IPS-18c (cell line): ENCODE results near the gene FNBP1.

Experiments
- H3K4me3 ChIP-seq: 2 replicates; pipeline ENCODE4 v1.7.0; 2013; ENCODE audit warnings: low read depth, mild to moderate bottlenecking, low read length, moderate library complexity; ENCODE audit not compliant: insufficient read depth
- H3K9me3 ChIP-seq: one replicate; pipeline ENCODE4 v1.6.1; 2013; ENCODE audit warnings: mild to moderate bottlenecking, low read length, moderate library complexity; ENCODE audit not compliant: control insufficient read depth, insufficient read depth

Gene FNBP1

GRCh38 chr9:129869585-129870501 lies 173.1 kb downstream of the FNBP1 start:
- H3K9me3 ChIP-seq: no peaks in the 10 kb centered on the region
- no peak overlapping the region for H3K4me3 ChIP-seq

- no peaks in the 10 kb centered on the region for H3K9me3 ChIP-seq
- H3K4me3 ChIP-seq: no peak overlapping the region
Measured at GRCh38 chr9:129868872-129869486, 174.0 kb downstream of the FNBP1 start.

GRCh38 chr9:129868023-129868871 lies 174.7 kb downstream of the FNBP1 start:
- Histone ChIP-seq H3K4me3 (no peak overlapping the region), H3K9me3 (no peaks in the 10 kb centered on the region)

GRCh38 chr9:129867136-129868022 lies 175.6 kb downstream of the FNBP1 start:
- no peak overlapping the region for H3K4me3 ChIP-seq
- no peaks in the 10 kb centered on the region for H3K9me3 ChIP-seq

- no peaks in the 10 kb centered on the region for H3K9me3 ChIP-seq
- no peak overlapping the region for H3K4me3 ChIP-seq
Measured at GRCh38 chr9:129866394-129867135, 176.4 kb downstream of the FNBP1 start.

- no peak overlapping the region for H3K4me3 ChIP-seq
- H3K9me3 ChIP-seq: no peaks in the 10 kb centered on the region
Measured at GRCh38 chr9:129865668-129866320, 177.2 kb downstream of the FNBP1 start.

GRCh38 chr9:129864991-129865647 lies 177.9 kb downstream of the FNBP1 start:
- no peak overlapping the region for H3K4me3 ChIP-seq

GRCh38 chr9:129863059-129863690 lies 179.8 kb downstream of the FNBP1 start:
- H3K9me3 ChIP-seq: no peaks in the 10 kb centered on the region
- H3K4me3 ChIP-seq: no peak overlapping the region

More at GRCh38 chr9:129864991-129865647, 177.9 kb downstream of the FNBP1 start:
- H3K9me3 ChIP-seq: no peaks in the 10 kb centered on the region

GRCh38 chr9:129861447-129861827 lies 181.6 kb downstream of the FNBP1 start:
- no peaks in the 10 kb centered on the region for H3K9me3 ChIP-seq
- no peak overlapping the region for H3K4me3 ChIP-seq

- no peaks in the 10 kb centered on the region for H3K9me3 ChIP-seq
- H3K4me3 ChIP-seq: no peak overlapping the region
Measured at GRCh38 chr9:129860653-129861446, 182.1 kb downstream of the FNBP1 start.

GRCh38 chr9:129858167-129858962 lies 184.6 kb downstream of the FNBP1 start:
- no peaks in the 10 kb centered on the region for H3K9me3 ChIP-seq
- H3K4me3 ChIP-seq: no peak overlapping the region

- Histone ChIP-seq H3K9me3 (no peaks in the 10 kb centered on the region), H3K4me3 (no peak overlapping the region)
Measured at GRCh38 chr9:129857207-129857606, 185.8 kb downstream of the FNBP1 start.

- Histone ChIP-seq H3K4me3 (no peak overlapping the region), H3K9me3 (no peaks in the 10 kb centered on the region)
Measured at GRCh38 chr9:129854588-129855110, 188.3 kb downstream of the FNBP1 start.
